Measurements from ENCODE around the gene XYLT2. TPM values are rescaled to one million over a fixed set of nuclear protein-coding genes. Genes with fewer than 3 reads are reported as not detected.
A peak's percentile ranks its signal among the peaks of the same experiment; 100 is the strongest.

Gene XYLT2
- total and polyA plus RNA-seq, 9 of the 15 experiments (the other 6 are each of a cell fraction or from before 2014, with no cell fraction given): 0.63 to 9.1 (median 4.3) TPM

DNA sequence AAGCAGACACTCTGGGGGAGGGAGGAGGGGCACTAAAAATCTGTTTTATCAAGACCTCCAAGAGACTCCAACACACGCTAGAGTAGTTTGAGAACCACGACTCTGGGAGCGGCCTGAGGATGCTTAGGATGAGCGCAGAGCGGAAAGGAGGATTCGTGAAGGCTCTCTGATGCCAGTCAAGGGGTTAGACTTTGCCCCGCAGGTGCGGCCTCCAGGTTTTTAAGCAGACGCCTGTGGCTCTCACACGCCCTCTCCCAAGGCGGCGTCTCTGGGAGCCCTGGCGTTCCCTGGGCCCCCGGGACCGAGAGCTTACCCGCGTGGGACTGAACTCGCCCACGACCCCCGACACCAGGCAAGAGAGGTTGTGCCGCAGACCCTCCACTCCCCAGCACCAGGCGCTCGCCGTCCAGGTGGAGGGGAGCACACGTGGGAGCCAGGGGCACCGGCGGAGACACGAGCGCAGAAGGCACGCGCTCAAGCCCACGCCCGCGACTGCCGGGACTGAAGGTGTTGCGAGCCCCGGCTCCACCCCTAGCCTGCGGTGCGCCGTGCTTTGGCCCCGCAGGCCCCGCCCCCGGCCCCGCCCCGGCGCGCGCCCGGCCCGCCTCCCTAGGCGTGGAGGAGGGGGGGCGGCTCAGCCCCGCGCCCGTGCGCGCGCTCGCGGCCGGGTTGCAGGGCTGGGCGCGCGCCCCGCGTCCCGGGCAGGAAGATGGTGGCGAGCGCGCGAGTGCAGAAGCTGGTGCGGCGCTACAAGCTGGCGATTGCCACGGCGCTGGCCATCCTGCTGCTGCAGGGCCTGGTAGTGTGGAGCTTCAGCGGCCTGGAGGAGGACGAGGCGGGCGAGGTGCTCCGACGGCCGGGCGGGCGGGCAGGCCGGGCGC lies at the start of gene XYLT2 (continued):
- TF ChIP-seq TGIF2 (CRISPR knock-in tag; IDR thresholded peaks at IDR 0.05) (no peak), PKNOX1 (IDR thresholded peaks at IDR 0.05) (no peak), NFIC (IDR thresholded peaks at IDR 0.05) (no peak; the same call in 1 of the 2 replicates), HNRNPUL1 (IDR thresholded peaks at IDR 0.05; ENCODE audit: low read length) (no peak), CTCF (IDR thresholded peaks at IDR 0.05 in 2 of 3, conservative IDR thresholded peaks at IDR 0.05 in 1 of 3; ENCODE audit: insufficient read depth in 2 of 3, low read depth in 1 of 3, low read length in 3 of 3) (no peak), POLR2AphosphoS5 (IDR thresholded peaks at IDR 0.05; ENCODE audit: control insufficient read depth, insufficient read depth, low read depth, low read length) (no peak), GTF2A2 (tag; IDR thresholded peaks at IDR 0.05) (no peak), NCOA6 (IDR thresholded peaks at IDR 0.05) (no peak), TBL1XR1 (IDR thresholded peaks at IDR 0.05; ENCODE audit: low read length in 2 of 2) (no peak), ZBTB8A (IDR thresholded peaks at IDR 0.05; ENCODE audit: partially characterized antibody) (no peak), CXXC5 (CRISPR knock-in tag; IDR thresholded peaks at IDR 0.05) (peak; percentile 78), SIRT6 (IDR thresholded peaks at IDR 0.05; ENCODE audit: low read depth, low read length) (no peak), ZNF143 (CRISPR knock-in tag; IDR thresholded peaks at IDR 0.05) (no peak), ZNF431 (CRISPR knock-in tag; IDR thresholded peaks at IDR 0.05) (no peak), RAD51 (IDR thresholded peaks at IDR 0.05; ENCODE audit: borderline replicate concordance, low read depth) (no peak), NR1H2 (CRISPR knock-in tag; IDR thresholded peaks at IDR 0.05) (peak; percentile 56; the same call in 1 of the 2 replicates)
- TF ChIP-seq, protein P1, sequence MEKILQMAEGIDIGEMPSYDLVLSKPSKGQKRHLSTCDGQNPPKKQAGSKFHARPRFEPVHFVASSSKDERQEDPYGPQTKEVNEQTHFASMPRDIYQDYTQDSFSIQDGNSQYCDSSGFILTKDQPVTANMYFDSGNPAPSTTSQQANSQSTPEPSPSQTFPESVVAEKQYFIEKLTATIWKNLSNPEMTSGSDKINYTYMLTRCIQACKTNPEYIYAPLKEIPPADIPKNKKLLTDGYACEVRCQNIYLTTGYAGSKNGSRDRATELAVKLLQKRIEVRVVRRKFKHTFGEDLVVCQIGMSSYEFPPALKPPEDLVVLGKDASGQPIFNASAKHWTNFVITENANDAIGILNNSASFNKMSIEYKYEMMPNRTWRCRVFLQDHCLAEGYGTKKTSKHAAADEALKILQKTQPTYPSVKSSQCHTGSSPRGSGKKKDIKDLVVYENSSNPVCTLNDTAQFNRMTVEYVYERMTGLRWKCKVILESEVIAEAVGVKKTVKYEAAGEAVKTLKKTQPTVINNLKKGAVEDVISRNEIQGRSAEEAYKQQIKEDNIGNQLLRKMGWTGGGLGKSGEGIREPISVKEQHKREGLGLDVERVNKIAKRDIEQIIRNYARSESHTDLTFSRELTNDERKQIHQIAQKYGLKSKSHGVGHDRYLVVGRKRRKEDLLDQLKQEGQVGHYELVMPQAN (IDR thresholded peaks at IDR 0.05; ENCODE audit: borderline replicate concordance): no peak
- TF ChIP-seq, protein P2, sequence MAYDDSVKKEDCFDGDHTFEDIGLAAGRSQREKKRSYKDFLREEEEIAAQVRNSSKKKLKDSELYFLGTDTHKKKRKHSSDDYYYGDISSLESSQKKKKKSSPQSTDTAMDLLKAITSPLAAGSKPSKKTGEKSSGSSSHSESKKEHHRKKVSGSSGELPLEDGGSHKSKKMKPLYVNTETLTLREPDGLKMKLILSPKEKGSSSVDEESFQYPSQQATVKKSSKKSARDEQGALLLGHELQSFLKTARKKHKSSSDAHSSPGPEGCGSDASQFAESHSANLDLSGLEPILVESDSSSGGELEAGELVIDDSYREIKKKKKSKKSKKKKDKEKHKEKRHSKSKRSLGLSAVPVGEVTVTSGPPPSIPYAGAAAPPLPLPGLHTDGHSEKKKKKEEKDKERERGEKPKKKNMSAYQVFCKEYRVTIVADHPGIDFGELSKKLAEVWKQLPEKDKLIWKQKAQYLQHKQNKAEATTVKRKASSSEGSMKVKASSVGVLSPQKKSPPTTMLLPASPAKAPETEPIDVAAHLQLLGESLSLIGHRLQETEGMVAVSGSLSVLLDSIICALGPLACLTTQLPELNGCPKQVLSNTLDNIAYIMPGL (CRISPR knock-in tag; IDR thresholded peaks at IDR 0.05): no peak
- TF ChIP-seq, protein P3, sequence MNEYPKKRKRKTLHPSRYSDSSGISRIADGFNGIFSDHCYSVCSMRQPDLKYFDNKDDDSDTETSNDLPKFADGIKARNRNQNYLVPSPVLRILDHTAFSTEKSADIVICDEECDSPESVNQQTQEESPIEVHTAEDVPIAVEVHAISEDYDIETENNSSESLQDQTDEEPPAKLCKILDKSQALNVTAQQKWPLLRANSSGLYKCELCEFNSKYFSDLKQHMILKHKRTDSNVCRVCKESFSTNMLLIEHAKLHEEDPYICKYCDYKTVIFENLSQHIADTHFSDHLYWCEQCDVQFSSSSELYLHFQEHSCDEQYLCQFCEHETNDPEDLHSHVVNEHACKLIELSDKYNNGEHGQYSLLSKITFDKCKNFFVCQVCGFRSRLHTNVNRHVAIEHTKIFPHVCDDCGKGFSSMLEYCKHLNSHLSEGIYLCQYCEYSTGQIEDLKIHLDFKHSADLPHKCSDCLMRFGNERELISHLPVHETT (CRISPR knock-in tag; conservative IDR thresholded peaks at IDR 0.05 in 1 of 2, IDR thresholded peaks at IDR 0.05 in 1 of 2): peak in 1 of 2 experiments; percentile 88; a peak in 2 of 4 replicates

All from K562 (cell line).